ENCODE results near the gene TDRD12.

GRCh38 chr19:32863301-32863700, 143.7 kb downstream of the TDRD12 start:
- TF ChIP-seq POLR2AphosphoS5 (IDR thresholded peaks at IDR 0.05; ENCODE audit: low read depth, low read length) (no peak), SIN3A (IDR thresholded peaks at IDR 0.05; ENCODE audit: borderline replicate concordance, insufficient read depth, low read length) (no peak), REST (IDR thresholded peaks at IDR 0.05; ENCODE audit: insufficient read depth in 1 of 2, low read depth in 2 of 2, low read length in 2 of 2) (no peak), TAF1 (IDR thresholded peaks at IDR 0.05; ENCODE audit: borderline replicate concordance, insufficient read depth, low read length) (no peak), FOXP2 (optimal IDR thresholded peaks at IDR 0.05; ENCODE audit: borderline replicate concordance, extremely low read depth, extremely low read length, insufficient read depth) (no peak)
